Amniotic epithelial cell (primary cell): ENCODE results near the gene BCL11A.

Experiments used
- DNase-seq: peaks from one replicate; pipeline ENCODE4 v3.0.0-alpha.2; 2010; ENCODE audit warnings: low read depth

The BCL11A gene

DNA sequence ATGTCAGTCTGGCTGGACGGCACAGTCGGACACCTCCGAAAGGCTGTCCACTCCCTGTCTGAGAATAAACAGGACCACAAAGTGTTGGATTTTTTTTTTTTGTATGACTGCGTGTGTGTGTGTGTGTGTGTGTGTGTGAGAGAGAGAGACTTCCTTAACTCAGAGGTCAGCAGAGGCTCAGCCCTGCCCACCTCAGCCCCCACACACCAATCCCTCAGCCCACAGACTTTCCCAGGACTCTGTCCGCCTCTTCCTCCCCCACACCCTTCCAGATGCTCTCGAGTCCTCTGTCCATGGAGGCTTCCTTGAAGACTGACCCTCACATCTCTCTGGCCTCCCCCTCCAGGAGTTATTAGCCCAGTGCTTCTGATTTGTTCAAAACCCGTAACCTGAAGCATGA lies 147.3 kb downstream of the BCL11A start:
- DNase-seq = peak; percentile 21

DNA sequence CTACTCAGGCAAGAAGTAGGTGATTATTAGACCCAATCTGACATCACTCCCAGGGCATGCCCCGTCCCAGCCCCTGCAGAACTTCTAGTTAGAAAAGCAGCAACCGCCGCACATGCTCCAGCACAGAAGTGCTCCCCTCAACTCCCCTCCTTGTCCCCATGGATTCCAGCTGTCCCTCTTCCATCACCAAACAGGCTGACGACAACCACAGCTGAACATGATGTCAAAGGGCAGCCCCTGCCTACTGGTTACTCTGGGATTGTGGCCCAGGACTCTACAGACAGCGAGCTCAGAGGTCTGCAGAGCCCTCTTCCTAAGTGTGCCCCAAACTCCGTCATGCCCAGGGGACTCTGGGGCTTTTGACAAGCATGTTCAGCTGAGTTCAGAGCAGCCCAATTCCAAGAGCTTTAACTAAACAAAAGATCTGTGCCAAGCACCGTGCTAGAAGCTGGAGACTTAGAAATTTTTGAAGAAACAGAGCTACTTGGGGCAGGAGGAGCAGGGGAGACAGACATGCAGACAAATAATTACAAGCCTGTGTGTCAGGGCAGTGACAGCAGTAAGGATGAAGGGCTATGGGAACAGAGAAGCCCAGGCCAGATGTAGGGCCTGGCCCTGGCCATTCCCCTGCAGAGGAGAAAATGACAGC lies 148.1 kb downstream of the BCL11A start:
- no peak for DNase-seq
